Measurements from ENCODE around the gene THBS2. TPM values are rescaled to one million over a fixed set of nuclear protein-coding genes. Genes with fewer than 3 reads are reported as not detected.
"Not testable (repeated sequence)": the region's sequence is repeated elsewhere in the genome, so short reads cannot be mapped to it uniquely, and the experiment has no call there.

Gene THBS2
- total and polyA plus RNA-seq, 12 donors, result 5.2 to 45.9 (median 10.7) TPM

- ATAC-seq, result no peak
- intact Hi-C loops (cut with DNase I), result no loop called here
Observed at GRCh38 chr6:169200893-169201514, 52.6 kb downstream of the THBS2 start.

GRCh38 chr6:169199625-169200335 is 53.9 kb downstream of the THBS2 start:
- DNase-seq (no peak), ATAC-seq (no peak)
- no peaks in the 10 kb centered on the region for H3K36me3 ChIP-seq
- H3K27me3 ChIP-seq, result no peaks in the 10 kb centered on the region
- intact Hi-C loops (cut with DNase I), result no loop called here
- H3K4me3 ChIP-seq, result no peak overlapping the region
- no peak overlapping the region for H3K27ac ChIP-seq
- no peak for TF ChIP-seq CTCF (IDR thresholded peaks at IDR 0.05)
- no peaks in the 10 kb centered on the region for H3K4me1 ChIP-seq
- 89 to 91% methylated on average over 9 of the region's 9 CpGs for WGBS, 2 donors
- no peaks in the 10 kb centered on the region for H3K9me3 ChIP-seq

More at GRCh38 chr6:169200893-169201514, 52.6 kb downstream of the THBS2 start:
- Histone ChIP-seq H3K9me3 (no peaks in the 10 kb centered on the region), H3K4me1 (no peaks in the 10 kb centered on the region), H3K27ac (no peak overlapping the region), H3K27me3 (no peaks in the 10 kb centered on the region), H3K4me3 (no peak overlapping the region), H3K36me3 (no peaks in the 10 kb centered on the region)
- no peak for TF ChIP-seq CTCF (IDR thresholded peaks at IDR 0.05)
- DNase-seq, result no peak
- WGBS, 2 donors, result 68 to 87% methylated on average over 11 of the region's 11 CpGs

GRCh38 chr6:169198885-169199284 is 54.8 kb downstream of the THBS2 start:
- no peak for TF ChIP-seq CTCF (IDR thresholded peaks at IDR 0.05)

GRCh38 chr6:169197929-169198328 is 55.7 kb downstream of the THBS2 start:
- H3K4me3 ChIP-seq, result not testable (repeated sequence)
- WGBS, 2 donors, result 93 to 94% methylated on average over 15 of the region's 15 CpGs

More at GRCh38 chr6:169198885-169199284, 54.8 kb downstream of the THBS2 start:
- H3K9me3 ChIP-seq, result no peaks in the 10 kb centered on the region
- H3K36me3 ChIP-seq, result no peaks in the 10 kb centered on the region
- DNase-seq (no peak), ATAC-seq (no peak)
- intact Hi-C loops (cut with DNase I), result no loop called here
- H3K4me3 ChIP-seq, result no peak overlapping the region
- WGBS, 2 donors, result 93 to 96% methylated on average over 3 of the region's 3 CpGs
- no peak overlapping the region for H3K27ac ChIP-seq
- no peaks in the 10 kb centered on the region for H3K27me3 ChIP-seq
- H3K4me1 ChIP-seq, result no peaks in the 10 kb centered on the region

GRCh38 chr6:169196279-169196678 is 57.4 kb downstream of the THBS2 start:
- 40 to 95% methylated on average over 1 to 2 of the region's 2 CpGs for WGBS, 2 donors
- H3K27ac ChIP-seq; DNase-seq; ATAC-seq; H3K4me3 ChIP-seq; H3K9me3 ChIP-seq; intact Hi-C loops (cut with DNase I); H3K27me3 ChIP-seq; H3K36me3 ChIP-seq; H3K4me1 ChIP-seq: not testable (repeated sequence)

More at GRCh38 chr6:169197929-169198328, 55.7 kb downstream of the THBS2 start:
- DNase-seq; H3K4me1 ChIP-seq; intact Hi-C loops (cut with DNase I); H3K9me3 ChIP-seq; H3K36me3 ChIP-seq; H3K27me3 ChIP-seq; H3K27ac ChIP-seq; ATAC-seq: not testable (repeated sequence)

Data from heart right ventricle (tissue), 16 donors.